Adrenal gland (tissue), 19 donors: ENCODE measurements around the gene FDPS. TPM values are rescaled to one million over a fixed set of nuclear protein-coding genes. Genes with fewer than 3 reads are reported as not detected.

Source experiments
- DNase-seq, 7 donors: peaks; one replicate each; pipeline ENCODE4 v3.0.0-alpha.2; 2019 to 2020
- H3K27ac ChIP-seq, 5 donors: fragments of 200-600 bp; sonication (generic) in 4 of 5; 1 replicate in 3 of 5; 2 replicates in 2 of 5; pipeline versions ENCODE4 v1.5.1 to v1.8.0; 2016 to 2020; ENCODE audit warnings: mild to moderate bottlenecking in 1 of 5
- H3K27me3 ChIP-seq: fragments of 200-600 bp; 2 replicates; pipeline ENCODE4 v1.8.0; 2021
- H3K36me3 ChIP-seq, 2 donors: fragments of 200-600 bp; replicated peaks in 1 of 2; 1 replicate in 1 of 2; 2 replicates in 1 of 2; pipeline versions ENCODE4 v1.5.1 to v1.8.0; 2018 to 2022
- H3K4me1 ChIP-seq, 2 donors: fragments of 200-600 bp; replicated peaks in 1 of 2; 1 replicate in 1 of 2; 2 replicates in 1 of 2; pipeline versions ENCODE4 v1.5.1 to v1.8.0; 2018 to 2021
- H3K4me3 ChIP-seq, 4 donors: fragments of 200-600 bp; sonication (generic) in 3 of 4; one replicate each; pipeline ENCODE4 v1.5.1; 2016 to 2018
- H3K9me3 ChIP-seq, 3 donors: fragments of 200-600 bp; sonication (generic) in 1 of 3; replicated peaks in 1 of 3; 1 replicate in 2 of 3; 2 replicates in 1 of 3; pipeline versions ENCODE4 v1.5.1 to v1.8.0; 2016 to 2021
- CTCF ChIP-seq, 6 experiments: fragments of 450-650 bp in 4 of 6; fragments of 200-600 bp in 2 of 6; sonication (generic) in 1 of 6; IDR thresholded peaks; 1 replicate in 5 of 6; 2 replicates in 1 of 6; pipeline versions ENCODE4 v1.5.1 to v1.8.0; 2016 to 2021; ENCODE audit warnings: antibody characterized with exemption in 6 of 6, mild to moderate bottlenecking in 2 of 6, moderate library complexity in 1 of 6
- POLR2A ChIP-seq, 2 donors: fragments of 450-650 bp; IDR thresholded peaks; one replicate each; pipeline ENCODE4 v1.6.1; 2017; ENCODE audit warnings: antibody characterized with exemption in 2 of 2, mild to moderate bottlenecking in 2 of 2, moderate library complexity in 1 of 2
- WGBS, 4 donors: extraction: QIAGEN DNeasy Blood & Tissue Kit in 2 of 4; methylation state at CpG; one replicate each; pipeline versions ENCODE4 v1.1.5 to v1.1.7; 2013 to 2017; 5-methylcytosine and 5-hydroxymethylcytosine counted together
- intact Hi-C, 2 donors: fragments of 100-400 bp; cut with DNase I; formaldehyde crosslinking; loops; one replicate each; pipeline versions ENCODE4 v1.14.1 to v1.15.0; 2022 to 2023
- long read RNA-seq, 10 donors: library from polyadenylated mRNA in 3 of 10; unstranded in 2 of 10; stranded (forward) in 1 of 10; transcript quantifications; one replicate each; pipeline ENCODE4 v2.0.0 and lab custom pipeline, GENCODE V29; 2021 to 2026
- polyA plus RNA-seq, 3 donors: library from polyadenylated mRNA; stranded (reverse); fragments of 200-250 nt in 2 of 3; fragments of 350-450 nt in 1 of 3; fragmentation: Illumina TruSeq in 1 of 3; extraction: RNeasy Lipid Tissue Mini Kit (QIAGEN cat#74804) in 1 of 3; gene quantifications; one replicate each; pipeline ENCODE4 v1.2.3, GENCODE V29; 2013 to 2014
- total RNA-seq, 9 donors: library from RNA; depleted of rRNA in 4 of 9; stranded (reverse); fragments of >200 nt in 4 of 9; fragments of 120-200 nt in 1 of 9; fragmentation: NEBNext Ultra II Directional in 1 of 9; extraction: Animal tissue kit (Norgen Biotek cat#: 25700) in 1 of 9; gene quantifications; one replicate each; pipeline versions ENCODE4 v1.1.0 to v1.2.4, GENCODE V29; 2013 to 2023
- donor health status: healthy with polysubstance abuse.
- donor health status: Bipolar disorder and iron deficiency.
- donor health status: DM: yes; HTN: yes; CAD: no.
- donor health status: DM: no; HTN: no; CAD: no.
- donor health status: DM: no; HTN: no; CAD: no.
- donor health status: DM: yes; HTN: yes; CAD: no.

FDPS gene
- 1,000 to 10,000 TPM in 2 of 9 donors, 100 to 1,000 TPM in 7; 107 to 2,334 (median 186) TPM for total RNA-seq
- 1,000 to 10,000 TPM in 1 of 3 donors, 100 to 1,000 TPM in 2; 167 to 2,274 (median 225) TPM for polyA plus RNA-seq
- long read RNA-seq, donor 1, transcript FDPS-206 (10 exons, 1,178 nt) = major isoform, 473 of 1,757 reads
- long read RNA-seq, donor 1, transcript FDPS-202 (11 exons, 1,431 nt) = minor isoform, 30 of 1,757 reads
- long read RNA-seq, donor 1, transcript FDPS-203 (10 exons, 1,256 nt) = minor isoform, 117 of 1,757 reads
- long read RNA-seq, donor 1, transcript FDPS-214 (2 exons, 475 nt) = minor isoform, 92 of 1,757 reads
- long read RNA-seq, donor 1, partial matches to known transcripts = 843 of 1,757 reads
- long read RNA-seq, donor 1, other reads (novel, unspliced or antisense) = 91 of 1,757 reads
- long read RNA-seq, donor 2, transcript FDPS-203 (10 exons, 1,256 nt) = minor isoform, 84 of 1,035 reads
- long read RNA-seq, donor 2, transcript FDPS-221 (10 exons, 1,198 nt) = minor isoform, 17 of 1,035 reads
- long read RNA-seq, donor 2, transcript FDPS-214 (2 exons, 475 nt) = minor isoform, 64 of 1,035 reads
- long read RNA-seq, donor 2, transcript FDPS-206 (10 exons, 1,178 nt) = major isoform, 307 of 1,035 reads
- long read RNA-seq, donor 2, partial matches to known transcripts = 479 of 1,035 reads
- long read RNA-seq, donor 2, other reads (novel, unspliced or antisense) = 28 of 1,035 reads
- long read RNA-seq, donor 3, transcript FDPS-206 (10 exons, 1,178 nt) = major isoform, 345 of 1,078 reads
- long read RNA-seq, donor 3, transcript FDPS-203 (10 exons, 1,256 nt) = minor isoform, 123 of 1,078 reads
- long read RNA-seq, donor 3, transcript FDPS-202 (11 exons, 1,431 nt) = minor isoform, 20 of 1,078 reads
- long read RNA-seq, donor 3, transcript FDPS-214 (2 exons, 475 nt) = minor isoform, 55 of 1,078 reads
- long read RNA-seq, donor 3, partial matches to known transcripts = 451 of 1,078 reads
- long read RNA-seq, donor 3, other reads (novel, unspliced or antisense) = 46 of 1,078 reads
- long read RNA-seq, donor 4, transcript FDPS-206 (10 exons, 1,178 nt) = major isoform, 57 of 101 reads
- long read RNA-seq, donor 4, transcript FDPS-203 (10 exons, 1,256 nt) = minor isoform, 25 of 101 reads
- long read RNA-seq, donor 4, partial matches to known transcripts = 3 of 101 reads
- long read RNA-seq, donor 4, other reads (novel, unspliced or antisense) = 6 of 101 reads
- long read RNA-seq, donor 5, transcript FDPS-202 (11 exons, 1,431 nt) = minor isoform, 8 of 113 reads
- long read RNA-seq, donor 5, transcript FDPS-203 (10 exons, 1,256 nt) = minor isoform, 14 of 113 reads
- long read RNA-seq, donor 5, transcript FDPS-206 (10 exons, 1,178 nt) = major isoform, 60 of 113 reads
- long read RNA-seq, donor 5, transcript FDPS-221 (10 exons, 1,198 nt) = minor isoform, 6 of 113 reads
- long read RNA-seq, donor 5, partial matches to known transcripts = 6 of 113 reads
- long read RNA-seq, donor 5, other reads (novel, unspliced or antisense) = 14 of 113 reads
- long read RNA-seq, donor 6, transcript FDPS-203 (10 exons, 1,256 nt) = minor isoform, 11 of 50 reads
- long read RNA-seq, donor 6, transcript FDPS-206 (10 exons, 1,178 nt) = major isoform, 27 of 50 reads
- long read RNA-seq, donor 6, partial matches to known transcripts = 4 of 50 reads
- long read RNA-seq, donor 6, other reads (novel, unspliced or antisense) = 4 of 50 reads
- long read RNA-seq, donor 7, transcript FDPS-214 (2 exons, 475 nt) = minor isoform, 43 of 746 reads
- long read RNA-seq, donor 7, transcript FDPS-221 (10 exons, 1,198 nt) = minor isoform, 18 of 746 reads
- long read RNA-seq, donor 7, transcript FDPS-203 (10 exons, 1,256 nt) = minor isoform, 48 of 746 reads
- long read RNA-seq, donor 7, transcript FDPS-206 (10 exons, 1,178 nt) = major isoform, 175 of 746 reads
- long read RNA-seq, donor 7, partial matches to known transcripts = 394 of 746 reads
- long read RNA-seq, donor 7, other reads (novel, unspliced or antisense) = 12 of 746 reads
- long read RNA-seq, donor 8, transcript FDPS-202 (11 exons, 1,431 nt) = minor isoform, 21 of 1,440 reads
- long read RNA-seq, donor 8, transcript FDPS-203 (10 exons, 1,256 nt) = minor isoform, 100 of 1,440 reads
- long read RNA-seq, donor 8, transcript FDPS-214 (2 exons, 475 nt) = minor isoform, 46 of 1,440 reads
- long read RNA-seq, donor 8, transcript FDPS-206 (10 exons, 1,178 nt) = major isoform, 405 of 1,440 reads
- long read RNA-seq, donor 8, partial matches to known transcripts = 726 of 1,440 reads
- long read RNA-seq, donor 8, other reads (novel, unspliced or antisense) = 65 of 1,440 reads
- long read RNA-seq, donor 9, transcript FDPS-203 (10 exons, 1,256 nt) = minor isoform, 76 of 802 reads
- long read RNA-seq, donor 9, transcript FDPS-206 (10 exons, 1,178 nt) = major isoform, 271 of 802 reads
- long read RNA-seq, donor 9, transcript FDPS-221 (10 exons, 1,198 nt) = minor isoform, 22 of 802 reads
- long read RNA-seq, donor 9, transcript FDPS-214 (2 exons, 475 nt) = minor isoform, 51 of 802 reads
- long read RNA-seq, donor 9, partial matches to known transcripts = 316 of 802 reads
- long read RNA-seq, donor 9, other reads (novel, unspliced or antisense) = 16 of 802 reads
- long read RNA-seq, donor 10, transcript FDPS-214 (2 exons, 475 nt) = minor isoform, 26 of 944 reads
- long read RNA-seq, donor 10, transcript FDPS-215 (4 exons, 680 nt) = minor isoform, 12 of 944 reads
- long read RNA-seq, donor 10, transcript FDPS-203 (10 exons, 1,256 nt) = minor isoform, 76 of 944 reads
- long read RNA-seq, donor 10, transcript FDPS-206 (10 exons, 1,178 nt) = major isoform, 222 of 944 reads
- long read RNA-seq, donor 10, partial matches to known transcripts = 545 of 944 reads
- long read RNA-seq, donor 10, other reads (novel, unspliced or antisense) = 25 of 944 reads

GRCh38 chr1:155308493-155309422, at the start of gene FDPS:
Gene FDPS, plus strand, starts transcription at chr1:155308866. Its CDS starts 924 bp downstream, at chr1:155309790.
- peak; percentile 98 to 100 (median 99) for DNase-seq
- Histone ChIP-seq H3K27ac (peak within 1 kb of the TSS; percentile 79 to 95 (median 89)), H3K4me3 (peak within 1 kb of the TSS; percentile 51 to 79 (median 63)), H3K27me3 (no peaks in the 10 kb centered on the region), H3K36me3 (peaks cover 0 to 4% of the 10 kb centered on the region in 2 donors), H3K4me1 (peaks cover 9 to 33% of the 10 kb centered on the region in 2 donors), H3K9me3 (no peaks in the 10 kb centered on the region)
- 0 to 1% (median 0%) methylated on average over 25 to 51 of the region's 51 CpGs for WGBS, 4 donors
- TF ChIP-seq POLR2A (IDR thresholded peaks at IDR 0.05) = peak; percentile 72 to 87
- TF ChIP-seq CTCF (IDR thresholded peaks at IDR 0.05) = peak in 5 of 6 experiments; percentile 16 to 46 (median 35)
- intact Hi-C loops = loop anchor here in 1 of 2 donors (5.0 kb wide), 1 partner anchor 46 kb away; the partner anchor contains the start of gene SCAMP3

GRCh38 chr1:155260276-155260675, 48.4 kb upstream of the FDPS start:
- Histone ChIP-seq H3K4me1 (peaks cover 13 to 22% of the 10 kb centered on the region in 2 donors), H3K36me3 (peaks cover 0 to 58% of the 10 kb centered on the region in 2 donors), H3K4me3 (no peak overlapping the region), H3K9me3 (no peaks in the 10 kb centered on the region), H3K27me3 (no peaks in the 10 kb centered on the region), H3K27ac (no peak overlapping the region)
- intact Hi-C loops = loop anchor here in 1 of 2 donors (5.0 kb wide), 1 partner anchor 47 kb away; the partner anchor contains the start of gene FDPS
- WGBS, 4 donors = 89 to 96% (median 93%) methylated on average over 3 to 5 of the region's 5 CpGs
- no peak for DNase-seq
- TF ChIP-seq POLR2A (IDR thresholded peaks at IDR 0.05) (no peak), CTCF (IDR thresholded peaks at IDR 0.05) (no peak)
